GM21367 (cell line): ENCODE measurements around the gene MVB12B.

ENCODE experiments used
- ATAC-seq: cut with Tn5 transposase; IDR thresholded peaks from one replicate; pipeline ENCODE4 v1.9.1; 2021; ENCODE audit not compliant: unreplicated experiment

MVB12B gene

DNA sequence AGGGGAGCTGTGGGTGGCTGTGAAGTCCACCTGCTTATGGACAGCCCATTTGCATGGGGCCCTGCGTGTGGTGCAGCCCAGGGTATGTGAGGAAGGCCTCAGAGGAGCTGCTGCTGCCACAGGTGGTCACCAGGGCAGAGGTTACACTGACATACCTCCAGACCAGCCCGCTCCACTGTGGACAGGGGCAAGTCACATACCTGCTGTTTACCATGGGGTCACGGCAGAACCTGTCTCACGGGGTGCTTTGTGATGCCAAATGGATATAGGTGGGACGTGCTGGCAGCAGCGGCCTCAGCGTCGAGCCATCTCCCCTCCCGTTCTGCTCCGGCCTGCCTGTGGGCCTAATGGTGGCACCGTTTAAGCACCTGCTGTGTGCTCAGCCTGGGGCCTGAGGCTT, 159.6 kb downstream of the MVB12B start:
- no peak for ATAC-seq

DNA sequence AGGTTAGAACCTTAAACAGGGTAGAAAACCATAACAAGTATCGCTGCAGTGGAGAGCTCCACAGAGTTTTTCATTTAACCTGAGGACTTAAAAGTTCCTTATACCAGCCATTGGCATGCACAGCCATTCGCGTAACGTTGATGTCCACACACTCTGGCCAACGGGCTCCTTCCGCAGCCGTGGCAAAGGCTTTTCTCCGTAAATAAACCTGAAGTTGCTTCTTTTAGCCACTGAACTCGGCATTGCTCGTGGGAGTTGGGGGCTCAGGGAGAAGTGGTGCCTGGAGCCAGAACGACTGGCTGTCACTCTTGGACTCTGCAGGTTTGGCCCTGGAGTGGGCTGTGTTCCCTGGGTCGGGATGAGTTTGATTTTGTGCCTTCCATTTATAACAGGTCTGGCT, 161.2 kb downstream of the MVB12B start:
- no peak for ATAC-seq

DNA sequence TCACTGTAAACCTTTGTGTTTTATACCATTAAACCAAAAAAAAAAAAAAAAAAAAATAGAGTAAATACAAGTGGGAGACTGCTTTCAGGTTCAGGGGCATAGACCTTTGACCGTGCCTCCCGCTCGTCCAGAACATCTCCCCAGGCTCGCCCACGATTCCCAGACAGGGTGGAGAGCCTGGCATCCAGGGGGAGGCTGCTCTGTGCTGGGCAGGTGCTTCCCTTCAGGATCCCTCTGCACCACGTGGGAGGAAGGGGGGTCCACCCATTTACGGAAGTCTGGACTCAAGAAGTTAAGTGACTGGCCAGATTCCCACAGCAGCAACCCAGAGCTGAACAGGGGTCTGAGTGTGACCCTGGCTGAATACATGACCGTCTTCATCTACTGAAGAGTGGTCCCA, 161.7 kb downstream of the MVB12B start:
- ATAC-seq: no peak

DNA sequence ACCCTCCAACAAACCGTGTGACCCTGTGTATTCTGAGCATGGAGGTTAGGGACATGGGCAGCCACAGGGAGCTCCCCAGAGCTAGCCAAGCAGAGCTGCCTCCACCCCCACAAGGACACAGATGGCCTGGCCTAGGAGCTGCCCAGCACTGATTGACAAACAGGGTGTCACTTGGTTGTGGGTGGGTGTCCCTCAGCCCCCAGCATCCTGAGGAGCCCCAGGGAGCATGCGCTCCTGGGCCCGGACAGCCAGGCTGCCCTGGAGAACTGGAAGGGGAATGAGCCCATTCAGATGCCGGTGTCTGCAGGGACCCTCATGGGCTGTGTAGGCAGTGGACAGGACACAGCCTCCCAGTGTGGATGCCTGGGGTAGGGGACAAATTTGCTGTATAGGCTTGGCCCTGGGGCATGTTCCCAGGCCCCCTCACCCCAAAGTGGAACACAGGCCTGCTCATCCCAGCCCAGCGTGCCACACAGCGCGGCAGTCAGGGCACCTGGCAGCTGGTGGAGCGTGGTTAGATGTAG, 162.3 kb downstream of the MVB12B start:
- ATAC-seq: no peak

DNA sequence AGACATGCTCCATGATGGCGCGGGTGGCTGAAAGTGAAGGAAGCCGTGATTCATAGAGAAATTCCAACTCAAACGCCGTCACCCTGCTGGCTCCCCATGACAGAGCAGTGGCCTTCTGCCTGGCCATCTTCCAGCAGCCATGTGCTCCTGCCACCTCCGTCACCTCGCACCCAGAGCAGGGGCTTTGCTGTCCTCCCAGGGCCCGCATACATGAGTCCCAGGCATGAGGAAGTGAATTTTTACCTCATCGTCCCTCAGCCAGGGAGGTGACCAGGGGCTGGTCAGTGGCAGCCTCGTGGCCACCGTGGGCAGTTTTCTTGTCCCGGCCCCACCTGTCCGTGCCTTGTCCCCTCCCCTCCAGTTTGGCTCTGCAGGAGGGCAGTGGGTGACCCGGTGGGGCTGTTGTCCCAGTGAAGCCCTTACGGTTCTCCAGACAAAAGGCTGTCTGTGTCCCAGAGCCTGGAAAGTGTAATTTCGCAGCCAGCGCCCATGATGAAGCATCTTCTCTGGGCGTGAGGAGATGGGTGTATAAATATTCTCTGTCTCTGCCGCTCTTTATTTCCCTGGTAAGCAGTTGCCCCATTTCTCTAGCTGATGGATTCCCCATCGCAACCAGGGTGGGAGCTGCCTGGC, 163.1 kb downstream of the MVB12B start:
- ATAC-seq: no peak

DNA sequence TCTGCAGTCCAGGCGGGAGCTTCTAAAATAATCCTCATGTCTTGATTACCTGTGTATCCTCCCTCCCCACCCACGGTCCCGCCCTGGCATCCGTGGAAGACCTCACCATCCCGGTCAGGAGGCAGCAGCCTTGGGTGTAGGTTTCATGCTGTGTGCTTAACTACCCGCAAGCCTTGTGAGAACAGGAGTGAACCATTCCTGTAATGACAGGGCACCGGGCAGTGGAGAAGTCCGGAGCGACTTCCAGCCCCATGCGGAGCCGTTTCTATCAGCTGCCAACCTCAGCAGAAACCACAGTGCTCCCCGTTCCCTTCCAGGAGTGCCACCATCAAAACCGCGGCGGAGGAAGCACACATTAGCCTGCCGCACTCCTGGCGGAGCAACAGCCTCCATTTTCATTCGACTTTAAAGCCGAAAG, 163.6 kb downstream of the MVB12B start:
- no peak for ATAC-seq

DNA sequence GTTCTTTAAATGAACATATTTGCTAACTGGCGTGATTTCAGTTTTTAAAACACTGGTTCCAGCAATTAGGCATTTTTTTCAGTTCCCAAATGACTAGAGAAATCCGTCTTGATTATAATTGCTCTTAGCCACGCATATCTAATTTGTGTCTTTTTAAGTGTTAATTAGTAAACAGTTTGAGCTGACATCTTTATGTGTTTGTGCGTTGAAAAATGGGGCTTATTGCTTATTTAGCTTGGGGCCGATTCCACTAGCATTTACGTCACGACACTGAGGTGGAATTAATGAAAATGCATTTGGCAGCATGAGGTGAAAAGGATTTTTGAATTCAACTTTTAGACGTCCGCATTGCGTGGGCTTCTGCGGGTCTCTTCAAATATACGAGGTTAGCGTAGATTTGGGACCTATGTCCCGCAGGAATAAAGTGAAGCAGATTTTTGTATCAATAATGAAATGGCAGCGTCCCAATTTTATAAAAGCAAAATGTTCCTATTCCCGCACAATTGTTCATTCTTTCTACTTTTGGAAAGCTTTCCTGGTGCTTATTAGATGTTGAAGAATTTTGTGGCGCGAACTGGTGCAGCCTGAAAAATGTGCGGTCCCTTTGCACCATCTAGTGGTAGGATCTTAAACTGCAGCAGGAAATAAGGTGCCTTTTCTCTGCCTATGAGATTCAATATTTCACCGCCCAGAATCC, 164.4 kb downstream of the MVB12B start:
- no peak for ATAC-seq

DNA sequence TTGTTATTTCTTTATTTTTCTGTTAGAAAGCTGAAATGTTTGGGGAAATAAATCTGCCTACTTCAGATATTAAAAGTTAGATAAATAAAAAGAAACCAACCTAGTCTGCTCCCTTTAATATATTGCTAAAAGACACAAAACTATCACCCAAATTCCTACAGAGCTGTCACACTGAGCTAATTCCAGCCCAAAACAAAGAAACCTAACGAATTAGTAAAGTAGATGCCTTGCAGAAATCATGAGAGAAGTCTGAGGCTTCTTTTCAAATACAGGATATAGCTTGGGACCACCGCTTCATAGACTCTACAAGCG, 164.9 kb downstream of the MVB12B start:
- no peak for ATAC-seq

DNA sequence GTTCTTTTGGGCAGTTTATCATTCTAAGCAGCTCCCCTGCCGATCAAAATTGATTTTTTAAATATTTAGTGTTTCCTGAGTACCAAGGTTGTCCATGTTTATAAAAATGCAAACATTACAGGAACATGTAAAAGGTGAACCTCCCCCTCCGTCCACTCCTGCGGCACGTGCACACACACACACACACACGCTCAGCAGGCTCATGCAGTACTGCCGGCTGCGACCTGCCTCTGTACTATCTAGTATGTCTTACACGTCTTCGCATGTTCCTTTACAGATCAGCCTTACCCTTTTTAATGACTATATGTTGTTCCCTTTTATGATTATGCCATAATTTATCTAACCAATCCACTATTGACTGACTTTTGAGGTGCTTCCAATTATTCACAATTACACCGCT, 165.3 kb downstream of the MVB12B start:
- ATAC-seq: no peak

DNA sequence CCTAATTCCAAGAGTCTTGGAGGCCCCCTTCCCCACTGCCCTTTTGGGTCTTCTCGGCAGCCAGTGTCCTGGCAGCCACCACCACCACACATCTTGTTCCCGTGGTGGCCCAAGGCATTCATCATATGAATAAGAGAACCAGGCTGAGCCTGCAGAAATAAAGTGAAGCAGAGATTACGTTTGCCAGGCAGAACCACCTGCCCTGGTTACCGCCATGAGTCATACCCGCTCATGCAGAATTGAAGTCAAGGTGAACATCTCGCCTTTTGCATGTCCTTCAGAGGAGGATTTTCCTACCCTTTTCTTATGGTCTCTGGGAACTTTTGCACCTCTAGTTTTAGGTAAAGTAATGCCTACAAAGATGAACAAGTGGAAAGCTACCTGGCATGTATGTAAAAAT, 167.6 kb downstream of the MVB12B start:
- no peak for ATAC-seq

DNA sequence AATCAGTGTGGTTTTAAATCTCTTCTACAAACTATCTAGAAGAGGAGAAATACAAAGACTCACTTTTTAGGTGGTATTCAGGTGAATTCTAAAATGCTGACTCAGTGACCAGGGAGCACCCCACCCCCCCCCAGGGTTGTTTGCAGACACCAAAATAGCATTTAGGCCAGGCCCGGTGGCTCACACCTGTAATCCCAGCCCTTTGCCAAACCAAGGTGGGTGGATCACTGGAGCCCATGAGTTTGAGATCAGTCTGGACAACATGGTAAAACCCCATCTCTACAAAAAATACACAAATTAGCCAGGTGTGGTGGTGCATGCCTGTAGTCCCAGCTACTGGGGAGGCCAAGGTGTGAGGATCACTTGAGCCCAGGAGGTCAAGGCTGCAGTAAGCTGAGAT, 168.1 kb downstream of the MVB12B start:
- no peak for ATAC-seq

DNA sequence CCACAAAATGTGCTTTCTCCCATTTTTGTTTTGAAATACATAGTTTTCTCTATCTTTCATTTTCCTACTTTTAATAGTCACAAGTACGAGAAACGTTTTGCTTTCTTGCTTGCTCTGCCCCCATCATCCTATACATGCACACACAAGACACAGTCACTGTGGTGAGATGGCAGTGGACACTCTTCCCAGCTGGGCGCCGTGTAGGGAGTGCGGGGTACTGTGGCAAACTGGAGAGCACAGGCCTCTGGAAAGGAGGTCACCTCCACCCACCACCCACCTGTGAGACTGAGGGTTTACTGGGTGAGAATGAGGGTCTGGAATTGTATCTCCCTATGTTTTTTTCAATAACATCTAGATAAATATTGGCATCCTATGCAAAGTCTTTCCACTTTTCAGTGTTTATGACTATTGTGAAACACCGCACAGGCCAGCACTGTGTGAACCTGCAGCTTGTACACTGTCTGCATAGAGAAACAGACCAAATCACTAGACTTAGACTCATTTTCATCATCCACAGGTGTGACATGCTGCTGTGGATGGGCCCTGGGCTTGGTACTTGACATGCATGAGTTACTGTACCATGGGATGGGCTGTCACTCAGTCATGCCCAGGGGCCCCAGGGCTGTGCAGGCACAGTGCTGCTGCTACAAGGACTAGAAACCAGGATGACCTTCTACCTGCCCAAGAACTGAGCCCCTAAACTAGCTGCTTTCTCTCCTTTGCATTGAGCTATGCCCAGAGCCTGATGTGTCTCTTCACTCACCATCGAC, 169.0 kb downstream of the MVB12B start:
- no peak for ATAC-seq

DNA sequence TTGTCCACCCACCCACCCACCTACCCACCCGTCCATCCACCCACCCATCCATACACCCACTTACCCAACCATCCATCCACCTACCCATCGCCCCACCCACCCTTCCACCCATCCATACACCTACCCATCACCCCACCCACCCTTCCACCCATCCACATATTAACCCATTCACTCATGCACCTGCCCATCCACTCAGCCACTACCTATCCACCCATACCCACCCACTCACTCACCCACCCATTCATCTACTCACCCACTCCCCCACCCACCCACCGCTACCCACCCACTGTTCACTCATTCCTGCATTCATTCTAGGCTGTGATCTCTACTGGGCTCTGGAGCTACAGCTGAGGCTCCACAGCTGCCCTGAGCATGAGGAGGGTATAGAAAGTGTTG, 169.6 kb downstream of the MVB12B start:
- no peak for ATAC-seq

DNA sequence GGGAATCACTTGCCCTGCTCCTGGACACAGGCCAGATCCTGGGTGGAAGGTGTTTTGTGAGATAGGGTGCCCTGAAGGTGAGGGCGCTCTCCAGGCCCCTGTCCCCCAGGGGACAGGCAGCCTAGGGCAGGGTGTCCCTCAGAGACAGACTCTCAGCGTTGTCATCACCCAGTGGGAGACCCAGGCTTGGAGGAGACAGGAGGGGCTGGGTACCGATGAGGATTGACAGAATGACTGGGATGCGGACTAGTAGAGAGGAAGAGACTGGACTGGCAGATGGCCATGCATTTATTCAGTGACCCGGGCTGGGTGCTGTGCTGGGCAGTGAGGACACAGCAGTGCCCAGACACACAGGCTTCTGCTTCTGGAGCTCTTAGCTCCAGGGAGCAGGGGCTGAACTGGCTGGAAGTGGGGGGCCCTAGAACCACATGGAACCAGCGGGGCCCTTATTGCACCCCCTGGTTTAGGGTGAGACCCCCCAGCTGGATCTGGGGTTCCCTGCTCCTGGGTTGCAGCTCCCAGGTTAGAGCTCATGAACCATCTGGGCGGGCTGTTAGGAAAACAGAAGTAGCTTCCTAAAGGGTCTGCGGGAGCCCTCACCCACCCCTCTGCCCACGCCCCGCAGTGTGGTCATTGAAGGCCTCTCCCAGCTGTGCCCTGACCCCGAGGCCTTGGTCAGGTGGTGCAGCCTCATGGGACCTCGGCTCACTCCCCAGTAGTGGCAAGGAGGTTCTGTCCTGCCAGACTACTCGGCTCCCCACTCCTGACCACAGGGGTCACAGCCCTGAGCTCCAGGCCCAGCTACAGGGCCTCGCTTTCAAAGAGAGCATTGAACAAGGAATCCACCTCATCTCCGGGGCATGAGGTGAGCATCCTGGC, 170.4 kb downstream of the MVB12B start:
- ATAC-seq: no peak

DNA sequence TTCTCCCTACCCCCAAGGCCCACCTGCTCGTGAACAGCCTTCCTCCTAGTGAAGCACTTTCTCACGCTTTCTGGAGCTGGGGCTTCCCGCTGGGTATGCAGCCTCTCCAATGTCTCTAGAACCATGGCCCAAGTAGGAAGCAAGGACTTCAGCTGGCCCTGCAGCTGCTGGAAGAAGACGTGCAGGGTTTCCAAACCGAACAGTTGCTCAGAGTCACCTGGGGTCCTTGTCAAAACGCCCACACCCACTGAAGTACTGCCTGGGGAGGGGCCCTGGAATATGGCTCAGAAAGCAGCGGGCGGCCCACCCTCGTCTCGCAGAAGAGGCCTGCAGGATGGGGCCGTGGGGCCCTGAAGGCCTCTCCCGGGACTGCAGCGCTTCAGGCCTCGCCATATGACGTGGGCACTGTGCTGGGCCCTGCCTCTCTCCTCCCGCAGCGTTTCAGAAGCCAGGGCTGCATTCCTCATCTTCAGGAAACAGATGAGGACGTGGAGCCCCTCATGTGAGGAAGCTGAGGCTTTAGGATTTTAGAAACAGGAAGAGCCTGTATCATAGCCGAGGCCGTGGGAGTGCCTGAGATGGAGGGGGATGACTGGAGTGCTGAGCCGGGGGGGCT, 171.1 kb downstream of the MVB12B start:
- ATAC-seq: no peak

DNA sequence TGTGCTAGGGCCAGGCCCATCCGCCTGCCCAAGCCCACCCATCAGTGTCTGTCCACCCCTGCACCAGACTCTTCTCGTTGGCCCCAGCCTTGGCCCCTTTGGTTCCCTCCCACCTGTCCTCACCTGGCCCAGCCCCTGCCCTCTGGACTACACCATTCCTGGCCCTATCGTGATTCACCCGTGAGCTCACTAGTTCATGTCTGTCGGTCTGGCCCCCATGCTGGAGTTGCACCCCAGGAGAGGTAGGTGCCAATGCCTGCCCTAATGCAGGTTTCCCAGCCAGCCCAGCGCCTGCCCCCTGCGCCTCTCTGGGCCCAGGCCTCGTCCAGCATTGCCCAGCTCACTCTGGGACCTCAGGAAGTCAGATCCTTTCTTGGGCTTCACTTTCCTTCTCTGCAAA, 171.7 kb downstream of the MVB12B start:
- no peak for ATAC-seq

DNA sequence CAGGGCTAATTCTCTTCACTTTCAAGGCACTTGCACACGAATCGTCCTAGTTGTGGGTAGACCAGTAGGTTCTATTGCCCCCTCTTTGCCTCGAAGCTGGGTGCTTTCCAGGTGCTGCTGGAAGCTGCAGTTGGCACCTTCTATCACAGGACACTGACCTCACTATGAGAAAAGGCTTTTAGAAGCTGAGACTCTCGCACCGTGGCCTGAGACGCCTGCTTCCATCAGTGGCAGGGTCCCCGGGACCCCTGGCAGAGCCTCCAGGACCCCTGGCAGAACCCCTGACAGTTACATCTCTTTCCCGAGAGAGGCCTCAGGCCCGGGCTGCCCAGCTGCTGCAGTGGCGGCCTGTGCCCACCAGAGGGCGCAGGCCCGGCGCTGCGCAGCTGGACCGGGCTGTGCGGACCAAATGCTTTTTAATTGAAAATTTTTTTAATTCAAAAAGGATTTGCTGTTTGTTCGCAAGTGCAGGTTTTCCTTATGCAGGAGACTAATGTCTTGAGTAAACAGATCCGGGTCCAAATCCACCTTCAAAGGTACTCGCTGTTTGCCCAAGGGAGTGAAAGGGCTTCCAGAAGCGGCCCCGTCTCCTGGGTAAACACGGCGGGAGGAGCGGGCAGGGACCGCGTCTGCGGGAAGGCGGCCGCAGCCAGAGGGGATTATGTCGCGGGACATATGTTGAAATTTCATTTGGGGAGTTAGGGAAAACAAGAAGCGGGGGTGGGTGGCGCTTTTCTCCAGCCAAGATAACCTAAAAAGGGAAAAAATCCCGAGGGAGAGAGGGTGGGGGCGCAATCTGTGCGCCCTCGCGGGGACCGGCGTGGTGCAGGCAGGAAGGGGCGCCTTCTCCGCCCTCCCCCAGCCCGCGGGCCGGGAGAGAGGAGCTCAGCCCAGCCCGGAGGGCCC, 172.6 kb downstream of the MVB12B start:
- no peak for ATAC-seq

DNA sequence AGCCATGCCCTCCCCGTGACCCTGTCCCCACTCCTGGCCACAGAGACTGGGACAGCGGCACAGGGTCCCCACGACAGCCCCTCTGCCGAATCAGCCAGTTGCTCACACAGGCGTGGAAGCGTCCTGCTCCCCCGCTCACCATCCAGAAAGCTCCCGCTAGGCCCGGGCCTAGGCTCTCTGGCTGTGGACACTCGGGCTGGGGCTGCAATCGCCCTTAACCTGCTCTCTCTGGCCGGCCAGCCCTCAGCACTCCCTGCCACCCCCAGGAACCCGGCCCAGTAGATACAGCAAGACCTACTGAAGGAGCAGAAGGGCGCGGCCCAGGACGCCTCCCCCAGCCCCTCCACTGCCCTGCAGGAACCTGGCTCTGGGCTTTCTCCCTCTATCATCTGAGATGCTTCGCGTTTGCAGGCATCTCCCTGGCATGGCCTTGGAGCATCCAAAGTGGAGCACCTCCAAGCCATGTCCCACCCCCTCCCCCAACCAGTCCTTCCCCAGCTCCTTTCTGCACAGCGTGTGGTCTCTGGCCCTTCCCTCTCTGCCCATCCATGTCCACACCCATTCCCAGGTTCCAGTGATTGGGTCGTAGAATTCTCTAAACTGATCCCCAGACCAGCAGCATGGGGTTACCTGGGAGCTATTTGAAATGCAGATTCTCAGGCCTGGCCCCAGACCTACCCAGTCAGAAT, 173.4 kb downstream of the MVB12B start:
- ATAC-seq: no peak
